Measurements from ENCODE around the gene OPN1LW.

OPN1LW gene

DNA sequence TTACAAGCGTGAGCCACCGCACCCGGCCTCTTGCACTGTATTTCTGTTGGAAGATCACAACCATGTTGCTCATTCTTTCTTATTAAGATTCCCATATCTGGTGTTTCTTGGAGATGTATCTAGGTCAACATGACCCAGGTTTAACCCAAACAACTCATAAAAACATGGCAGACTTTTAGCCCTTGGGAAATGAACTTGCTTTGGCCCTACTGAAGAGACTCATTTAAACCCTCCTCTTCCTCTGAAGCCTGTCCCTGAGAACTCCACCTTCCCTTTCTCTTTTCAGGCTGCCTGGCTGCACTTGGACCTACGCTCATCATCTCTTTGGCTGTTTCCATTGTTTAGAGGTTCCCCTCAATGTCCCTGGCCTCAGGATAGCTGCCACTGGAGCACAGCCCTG is 22.8 kb upstream of the OPN1LW start:
- TF ChIP-seq ZNF274 (IDR thresholded peaks at IDR 0.05; ENCODE audit: low read depth, low read length) = no peak
- no peak overlapping the region for H3K4me3 ChIP-seq (ENCODE audit: low read length)

DNA sequence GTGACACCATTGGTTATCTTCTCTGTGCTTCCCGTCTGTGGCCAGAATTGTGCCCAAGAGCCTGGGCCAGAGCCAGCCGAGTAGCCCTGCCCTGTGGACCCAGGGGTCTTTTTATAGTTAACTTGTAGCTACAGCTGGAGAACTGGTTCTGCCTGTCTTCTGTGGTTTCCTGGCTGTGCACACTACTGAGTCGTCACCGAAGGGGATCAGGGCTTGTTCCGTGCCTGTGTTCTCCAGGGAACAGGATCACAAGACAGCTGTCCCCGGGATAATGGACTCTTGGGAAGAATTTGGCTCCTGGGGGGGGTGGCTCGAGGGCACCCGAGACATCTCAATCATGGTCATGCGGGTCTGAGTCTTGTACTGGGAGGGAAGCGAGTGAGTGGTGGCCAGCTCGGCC is 22.1 kb upstream of the OPN1LW start:
- TF ChIP-seq ZNF274 (IDR thresholded peaks at IDR 0.05; ENCODE audit: low read depth, low read length) = no peak
- H3K4me3 ChIP-seq (ENCODE audit: low read length) = no peak overlapping the region

DNA sequence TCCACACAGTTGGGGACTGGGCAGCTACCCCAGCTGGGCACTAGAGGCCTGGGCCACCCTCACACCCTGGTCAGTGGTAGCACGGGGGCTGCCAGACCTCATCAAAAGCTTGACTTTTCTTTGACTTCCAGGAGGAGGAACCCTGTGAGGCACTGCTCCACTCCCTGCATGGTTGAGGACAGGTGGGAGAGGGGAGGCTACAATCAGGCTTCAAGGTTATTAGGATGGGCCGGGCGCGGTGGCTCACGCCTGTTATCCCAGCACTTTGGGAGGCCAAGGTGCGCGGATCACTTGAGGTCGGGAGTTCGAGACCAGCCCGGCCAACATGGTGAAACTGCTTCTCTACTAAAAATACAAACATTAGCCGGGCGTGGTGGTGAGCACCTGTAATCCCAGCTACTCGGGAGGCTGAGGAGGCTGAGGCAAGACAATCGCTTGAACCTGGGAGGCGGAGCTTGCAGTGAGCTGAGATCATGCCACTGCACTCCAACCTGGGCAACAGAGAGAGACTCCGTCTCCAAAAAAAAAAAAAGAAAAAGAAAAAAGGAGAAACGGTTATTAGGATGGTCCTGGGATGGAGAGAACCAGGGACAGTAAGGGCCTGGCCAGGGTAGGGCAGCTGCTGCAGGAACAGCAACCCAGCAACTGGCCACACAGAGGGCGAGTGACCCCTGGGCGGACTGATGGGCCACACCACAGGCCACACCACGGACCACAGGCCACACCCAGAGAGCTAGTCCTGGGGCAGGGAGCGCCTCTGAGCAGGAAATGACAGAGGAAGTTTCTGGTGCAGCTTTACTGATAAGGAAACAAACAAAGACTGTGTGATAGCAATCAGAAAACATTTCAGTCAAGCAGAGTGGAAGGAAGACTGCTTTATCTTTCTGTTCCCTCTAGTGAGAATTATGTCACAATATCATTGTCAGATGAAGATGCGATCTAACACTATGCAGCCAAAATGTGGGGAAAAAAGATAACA is 20.5 kb upstream of the OPN1LW start:
- H3K4me3 ChIP-seq (ENCODE audit: low read length) = no peak overlapping the region
- TF ChIP-seq ZNF274 (IDR thresholded peaks at IDR 0.05; ENCODE audit: low read depth, low read length) = no peak

DNA sequence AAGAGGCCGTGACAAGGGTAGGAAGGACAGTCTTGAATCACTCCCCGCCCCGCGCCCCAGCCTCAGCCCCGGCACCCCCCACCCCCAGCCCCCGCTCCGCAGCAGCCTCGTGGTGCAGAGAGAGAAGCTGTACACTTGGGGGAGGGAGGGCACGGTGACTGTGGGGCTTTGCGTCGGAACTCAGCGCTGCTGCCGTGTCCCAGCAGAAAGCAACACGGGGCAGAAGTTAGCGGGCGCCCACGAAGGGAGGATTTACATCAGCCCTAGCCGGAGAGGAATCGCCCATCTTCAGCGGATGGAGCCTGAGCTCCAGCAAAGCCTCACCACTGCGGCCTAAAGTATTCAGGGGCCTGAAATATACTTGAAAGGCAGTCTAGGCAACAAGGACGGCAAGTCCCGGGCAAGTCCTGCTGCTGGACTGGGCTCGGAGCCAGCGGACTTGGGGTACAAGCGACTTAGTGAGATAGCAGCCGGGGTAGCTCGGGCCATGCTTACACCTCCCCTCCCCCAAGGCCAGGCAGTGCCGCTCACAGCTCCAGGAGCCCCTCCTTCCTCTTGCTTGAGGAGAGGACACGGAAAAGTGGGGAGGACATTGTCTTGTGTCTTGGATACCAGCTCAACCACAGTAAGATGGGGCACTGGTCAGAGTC is 18.5 kb upstream of the OPN1LW start:
- TF ChIP-seq ZNF274 (IDR thresholded peaks at IDR 0.05; ENCODE audit: low read depth, low read length) = no peak

DNA sequence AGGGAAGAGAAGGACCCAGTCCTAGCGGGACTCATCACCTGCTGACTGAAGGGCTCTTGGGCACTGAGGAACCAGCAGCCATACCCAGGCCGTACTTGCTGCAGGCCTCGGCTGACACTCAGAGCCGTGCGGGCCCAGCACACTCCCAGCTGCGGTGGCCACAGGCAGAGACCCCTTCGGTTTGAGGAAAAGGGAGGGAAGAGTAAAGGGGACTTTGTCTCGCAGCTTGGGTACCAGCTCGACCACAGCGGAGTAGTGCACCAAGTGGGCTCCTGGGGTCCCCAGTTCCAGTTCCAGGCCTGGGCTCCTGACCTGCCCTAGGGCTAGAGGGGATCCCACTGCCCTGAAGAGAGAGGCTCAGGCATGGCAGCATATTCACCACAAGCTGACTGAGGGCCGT is 17.9 kb upstream of the OPN1LW start:
- no peak for TF ChIP-seq ZNF274 (IDR thresholded peaks at IDR 0.05; ENCODE audit: low read depth, low read length)
- no peak overlapping the region for H3K4me3 ChIP-seq (ENCODE audit: low read length)

More for the DNA sequence above, 18.5 kb upstream of the OPN1LW start:
- no peak overlapping the region for H3K4me3 ChIP-seq (ENCODE audit: low read length)

DNA sequence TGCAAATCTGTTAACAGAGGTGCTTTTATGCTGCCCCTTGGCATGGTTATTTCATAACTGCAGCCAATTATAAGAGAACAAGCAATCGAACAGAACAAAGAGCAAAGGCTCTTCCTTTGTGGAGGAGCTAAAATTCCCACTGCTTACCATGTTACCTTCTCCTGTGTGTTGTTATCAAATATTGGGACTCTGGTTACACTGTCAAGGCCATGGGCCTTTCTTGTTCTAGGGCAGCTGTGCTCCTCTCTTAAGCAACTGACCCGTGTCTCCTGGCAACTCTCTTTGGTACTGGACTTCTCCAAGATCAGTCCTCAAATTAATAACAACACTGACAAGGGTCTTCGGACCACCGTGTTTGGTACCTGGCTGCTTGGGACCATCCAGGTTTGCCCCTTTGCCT is 12.1 kb upstream of the OPN1LW start:
- H3K4me3 ChIP-seq (ENCODE audit: low read length) = no peak overlapping the region
- TF ChIP-seq ZNF274 (IDR thresholded peaks at IDR 0.05; ENCODE audit: low read depth, low read length) = no peak

DNA sequence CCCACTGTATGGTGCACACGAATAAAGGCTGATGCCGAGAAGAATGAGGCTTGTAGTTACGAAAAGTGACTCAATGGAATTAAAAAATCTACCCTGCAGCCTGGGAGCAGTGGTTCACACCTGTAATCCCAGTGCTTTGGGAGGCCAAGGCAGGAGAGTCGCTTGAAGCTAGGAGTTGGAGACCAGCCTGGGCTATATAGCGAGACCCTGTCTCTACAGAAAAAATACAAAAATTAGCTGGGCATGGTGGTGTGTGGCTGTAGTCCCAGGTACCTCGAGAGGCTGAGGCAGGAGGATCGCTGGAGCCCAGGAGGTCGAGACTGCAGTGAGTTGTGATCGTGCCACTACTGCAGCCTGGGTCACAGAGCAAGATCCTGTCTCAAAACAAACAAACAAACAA is 11.7 kb upstream of the OPN1LW start:
- TF ChIP-seq ZNF274 (IDR thresholded peaks at IDR 0.05; ENCODE audit: low read depth, low read length) = no peak

DNA sequence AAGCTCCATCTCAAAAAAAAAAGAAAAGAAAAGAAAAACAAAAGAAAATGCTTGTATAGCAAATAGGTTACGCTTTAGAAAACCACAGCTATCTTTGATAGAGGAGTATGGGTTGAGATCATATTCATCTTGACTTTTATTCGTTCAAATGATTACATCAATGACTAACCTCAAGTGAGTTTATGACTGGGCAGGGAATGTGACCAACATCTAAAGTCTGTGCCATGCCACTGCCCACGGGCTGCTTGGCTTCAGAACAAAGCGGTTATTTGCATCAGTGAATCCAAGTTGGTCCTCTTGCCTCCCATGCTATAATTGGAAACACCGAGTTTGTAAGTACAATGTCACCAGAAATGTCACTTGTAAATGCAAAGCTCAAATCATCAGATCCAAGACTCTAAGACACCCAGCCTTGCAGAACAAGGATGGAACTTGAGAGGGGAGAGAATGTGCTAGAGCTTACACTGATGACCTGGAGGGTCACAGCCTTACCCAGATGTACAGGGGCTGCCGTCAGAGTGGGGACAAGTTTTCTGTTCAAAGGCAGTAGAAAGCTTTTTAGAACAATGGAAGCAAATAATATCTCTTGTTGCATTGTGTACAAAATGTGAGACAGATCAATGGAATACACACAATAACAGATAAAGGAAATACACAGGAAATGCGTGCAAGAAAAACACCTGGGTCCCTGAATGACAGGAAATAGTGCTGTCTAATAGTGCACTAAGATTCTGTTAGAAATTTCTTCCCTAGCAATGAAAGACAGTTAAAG is 8.4 kb upstream of the OPN1LW start:
- TF ChIP-seq ZNF274 (IDR thresholded peaks at IDR 0.05; ENCODE audit: low read depth, low read length) = no peak
- no peak overlapping the region for H3K4me3 ChIP-seq (ENCODE audit: low read length)

More for the DNA sequence above, 11.7 kb upstream of the OPN1LW start:
- no peak overlapping the region for H3K4me3 ChIP-seq (ENCODE audit: low read length)

DNA sequence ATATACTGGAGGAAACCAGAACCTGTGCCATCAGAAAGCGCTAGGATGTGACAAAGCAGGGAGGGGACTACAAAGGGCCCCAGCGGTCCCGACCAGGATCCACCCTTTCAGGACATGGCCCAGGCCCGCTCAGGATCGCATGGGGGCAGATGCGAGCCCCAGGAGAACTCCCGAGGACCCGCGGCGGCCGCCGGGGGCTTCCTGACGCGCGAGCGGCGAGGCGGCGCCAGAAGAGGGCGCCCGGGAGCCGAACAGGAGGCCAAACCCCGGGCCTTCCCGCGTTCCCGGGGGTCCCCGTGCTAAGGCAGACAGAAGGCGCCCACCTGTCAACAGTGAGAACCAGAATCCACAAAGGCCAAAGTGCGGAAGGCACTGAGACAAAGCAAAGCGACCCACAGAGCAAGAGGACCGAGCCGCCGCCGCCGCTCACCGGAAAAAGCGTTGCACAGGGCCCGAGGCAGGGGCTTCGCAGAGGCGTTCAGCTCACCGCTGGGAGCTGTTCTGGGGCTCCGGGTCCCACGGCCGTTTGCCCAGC is 7.3 kb upstream of the OPN1LW start:
- no peak overlapping the region for H3K4me3 ChIP-seq (ENCODE audit: low read length)
- TF ChIP-seq ZNF274 (IDR thresholded peaks at IDR 0.05; ENCODE audit: low read depth, low read length) = no peak

DNA sequence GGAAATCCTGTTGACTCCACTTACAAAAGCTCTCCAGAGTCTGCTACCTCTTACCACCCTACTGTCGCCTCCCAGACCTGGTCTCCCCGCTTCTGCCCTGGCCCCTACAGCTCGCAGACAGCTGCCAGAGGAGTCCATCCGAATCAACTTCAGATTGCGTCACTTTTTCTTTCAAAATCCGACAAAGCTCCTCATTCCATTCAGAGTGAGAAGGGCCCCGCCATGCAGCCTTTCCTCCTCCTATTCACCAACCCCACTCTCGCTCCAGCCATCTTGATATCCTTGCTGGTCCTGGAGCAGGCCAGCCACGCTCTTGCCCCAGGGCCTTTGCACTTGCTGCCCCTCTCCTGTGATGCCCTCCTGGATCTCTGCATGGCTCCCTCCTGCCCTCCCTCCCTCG is 5.2 kb upstream of the OPN1LW start:
- TF ChIP-seq ZNF274 (IDR thresholded peaks at IDR 0.05; ENCODE audit: low read depth, low read length) = no peak

DNA sequence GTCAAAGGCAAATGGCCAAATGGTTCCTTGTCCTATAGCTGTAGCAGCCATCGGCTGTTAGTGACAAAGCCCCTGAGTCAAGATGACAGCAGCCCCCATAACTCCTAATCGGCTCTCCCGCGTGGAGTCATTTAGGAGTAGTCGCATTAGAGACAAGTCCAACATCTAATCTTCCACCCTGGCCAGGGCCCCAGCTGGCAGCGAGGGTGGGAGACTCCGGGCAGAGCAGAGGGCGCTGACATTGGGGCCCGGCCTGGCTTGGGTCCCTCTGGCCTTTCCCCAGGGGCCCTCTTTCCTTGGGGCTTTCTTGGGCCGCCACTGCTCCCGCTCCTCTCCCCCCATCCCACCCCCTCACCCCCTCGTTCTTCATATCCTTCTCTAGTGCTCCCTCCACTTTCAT is 3.8 kb upstream of the OPN1LW start:
- H3K4me3 ChIP-seq (ENCODE audit: low read length) = no peak overlapping the region
- TF ChIP-seq ZNF274 (IDR thresholded peaks at IDR 0.05; ENCODE audit: low read depth, low read length) = no peak

More for the DNA sequence above, 5.2 kb upstream of the OPN1LW start:
- H3K4me3 ChIP-seq (ENCODE audit: low read length) = no peak overlapping the region

DNA sequence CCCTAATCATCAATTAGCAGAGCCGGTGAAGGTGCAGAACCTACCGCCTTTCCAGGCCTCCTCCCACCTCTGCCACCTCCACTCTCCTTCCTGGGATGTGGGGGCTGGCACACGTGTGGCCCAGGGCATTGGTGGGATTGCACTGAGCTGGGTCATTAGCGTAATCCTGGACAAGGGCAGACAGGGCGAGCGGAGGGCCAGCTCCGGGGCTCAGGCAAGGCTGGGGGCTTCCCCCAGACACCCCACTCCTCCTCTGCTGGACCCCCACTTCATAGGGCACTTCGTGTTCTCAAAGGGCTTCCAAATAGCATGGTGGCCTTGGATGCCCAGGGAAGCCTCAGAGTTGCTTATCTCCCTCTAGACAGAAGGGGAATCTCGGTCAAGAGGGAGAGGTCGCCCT is 3.3 kb upstream of the OPN1LW start:
- TF ChIP-seq ZNF274 (IDR thresholded peaks at IDR 0.05; ENCODE audit: low read depth, low read length) = no peak
- no peak overlapping the region for H3K4me3 ChIP-seq (ENCODE audit: low read length)

DNA sequence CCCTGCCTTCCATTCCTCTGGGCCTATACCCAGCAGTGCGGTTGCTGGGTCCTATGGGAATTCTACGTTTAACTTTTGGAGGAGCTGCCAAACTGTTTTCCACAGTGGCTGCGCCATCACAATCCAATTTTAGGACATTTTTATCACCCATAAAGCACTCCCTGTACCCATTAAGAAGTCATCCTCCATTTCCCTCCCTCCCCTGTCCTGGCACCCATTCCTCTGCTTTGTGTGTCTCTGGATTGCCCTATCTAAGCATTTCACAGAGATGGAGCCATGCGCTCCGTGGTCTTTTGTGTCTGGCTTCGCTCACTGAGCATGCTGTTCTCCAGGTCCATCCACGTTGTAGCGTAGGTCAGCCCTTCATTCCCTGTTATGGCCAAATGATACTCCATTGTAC is 1.7 kb upstream of the OPN1LW start:
- no peak overlapping the region for H3K4me3 ChIP-seq (ENCODE audit: low read length)
- TF ChIP-seq ZNF274 (IDR thresholded peaks at IDR 0.05; ENCODE audit: low read depth, low read length) = no peak

Data from GM08714 (cell line).